PC-3 (cell line): ENCODE results near the gene MAFF. TPM values are rescaled to one million over a fixed set of nuclear protein-coding genes. Genes with fewer than 3 reads are reported as not detected.

ENCODE experiments used
- ATAC-seq: fragments of 200-7000 bp; cut with Tn5 transposase; 2 replicates; pipeline ENCODE4 v1.9.1; 2020; ENCODE audit warnings: mild to moderate bottlenecking, moderate library complexity
- BruUV-seq: library from RNA; stranded (reverse); fragments of 400-500 nt; replicated peaks from 2 replicates; lab custom pipeline; 2021; lab: Mats Ljungman, UMichigan
- CTCF ChIA-PET: fragments of 300-600 bp; sonication (Branson Sonifier 250); formaldehyde crosslinking; loops from one replicate; lab custom pipeline; 2022; ENCODE audit warnings: antibody characterized with exemption; lab: Charles Lee
- POLR2A ChIA-PET: fragments of 300-600 bp; sonication (Branson Sonifier 250); formaldehyde crosslinking; loops from one replicate; lab custom pipeline; 2022; ENCODE audit warnings: antibody characterized with exemption; ENCODE audit not compliant: unreplicated experiment; lab: Charles Lee
- DNase-seq: peaks from one replicate; pipeline ENCODE4 v3.0.0-alpha.2; 2015
- H2AFZ ChIP-seq: fragments of 300-600 bp; sonication (generic); 2 replicates; pipeline ENCODE4 v1.6.0; 2016; ENCODE audit warnings: antibody characterized with exemption, low read length
- H3F3A ChIP-seq: fragments of 300-600 bp; sonication (generic); one replicate; pipeline ENCODE4 v1.6.0; 2017; ENCODE audit warnings: antibody characterized with exemption, low read length, control low read depth, mild to moderate bottlenecking; ENCODE audit not compliant: unreplicated experiment
- H3K27ac ChIP-seq: fragments of 300-600 bp; sonication (generic); 2 replicates; pipeline ENCODE4 v1.5.1; 2016; ENCODE audit warnings: mild to moderate bottlenecking, low read length
- H3K27me3 ChIP-seq: fragments of 300-600 bp; sonication (generic); 2 replicates; pipeline ENCODE4 v1.6.1; 2016; ENCODE audit warnings: low read length, mixed read lengths
- H3K36me3 ChIP-seq: fragments of 300-600 bp; sonication (generic); 2 replicates; pipeline ENCODE4 v1.6.1; 2016; ENCODE audit warnings: low read depth, mixed run types, low read length, mixed read lengths
- H3K4me1 ChIP-seq: fragments of 300-600 bp; sonication (generic); 2 replicates; pipeline ENCODE4 v1.5.1; 2016; ENCODE audit warnings: low read length; ENCODE audit not compliant: insufficient read depth
- H3K4me2 ChIP-seq: fragments of 300-600 bp; sonication (generic); 2 replicates; pipeline ENCODE4 v1.6.0; 2016; ENCODE audit warnings: low read length
- H3K4me3 ChIP-seq: fragments of 300-600 bp; sonication (generic); 2 replicates; pipeline ENCODE4 v1.5.1; 2016; ENCODE audit warnings: mild to moderate bottlenecking, low read length, mixed read lengths
- H3K79me2 ChIP-seq: fragments of 300-600 bp; sonication (generic); 2 replicates; pipeline ENCODE4 v1.6.1; 2017; ENCODE audit warnings: low read length, mixed read lengths
- H3K9ac ChIP-seq: fragments of 300-600 bp; sonication (generic); 2 replicates; pipeline ENCODE4 v1.6.0; 2016; ENCODE audit warnings: mild to moderate bottlenecking, low read length
- H3K9me2 ChIP-seq: fragments of 300-600 bp; sonication (generic); replicated peaks from 2 replicates; pipeline ENCODE4 v1.6.1; 2016; ENCODE audit warnings: mixed run types, low read length, mixed read lengths
- H3K9me3 ChIP-seq: fragments of 300-600 bp; sonication (generic); 2 replicates; pipeline ENCODE4 v1.6.1; 2016; ENCODE audit warnings: low read length, mixed read lengths
- H4K20me1 ChIP-seq: fragments of 300-600 bp; sonication (generic); 2 replicates; pipeline ENCODE4 v1.6.1; 2016; ENCODE audit warnings: low read length, mixed read lengths
- CTCF ChIP-seq: fragments of 300-600 bp; sonication (generic); conservative IDR thresholded peaks from 2 replicates; pipeline ENCODE4 v1.5.1; 2017; ENCODE audit warnings: antibody characterized with exemption, low read depth, mild to moderate bottlenecking, low read length
- EZH2 ChIP-seq: fragments of 300-600 bp; sonication (generic); IDR thresholded peaks from one replicate; pipeline ENCODE4 v1.6.1; 2017; ENCODE audit warnings: antibody characterized with exemption, mild to moderate bottlenecking, low read length; ENCODE audit not compliant: unreplicated experiment
- EZH2phosphoT487 ChIP-seq: fragments of 300-600 bp; sonication (generic); IDR thresholded peaks from 2 replicates; pipeline ENCODE4 v1.6.1; 2018; ENCODE audit warnings: mild to moderate bottlenecking, antibody characterized with exemption, low read length, borderline replicate concordance
- intact Hi-C: fragments of 100-400 bp; cut with micrococcal nuclease; formaldehyde crosslinking; loops from 2 replicates; pipeline ENCODE4 v1.9.0; 2023
- total RNA-seq: library from RNA; depleted of rRNA; stranded (reverse); fragments of >200 nt; gene quantifications from 2 replicates; pipeline ENCODE4 v1.2.3, GENCODE V29; 2014

The MAFF gene
- total RNA-seq, 1 experiment from 2014 or later, result 72.6 TPM

DNA sequence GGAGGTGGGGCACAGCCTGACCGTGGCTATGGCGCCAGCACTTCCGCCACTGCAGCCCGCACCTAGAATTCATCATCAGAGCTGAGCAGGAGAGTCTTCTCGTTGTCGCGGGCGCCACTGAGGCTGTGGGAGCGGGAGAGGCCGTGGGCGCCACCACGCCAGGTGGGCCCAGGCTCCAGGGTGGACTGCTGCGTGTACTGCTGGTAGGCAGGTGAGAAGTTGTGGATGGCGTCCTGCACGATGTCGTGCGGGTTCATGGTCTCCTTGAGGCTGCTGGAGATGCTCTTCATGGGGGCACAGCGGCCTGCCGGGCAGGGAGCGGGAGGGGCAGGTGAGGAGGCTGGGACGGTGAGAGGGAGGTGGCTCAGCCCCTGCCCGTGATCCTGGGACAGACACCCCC, 19.6 kb downstream of the MAFF start:
- POLR2A ChIA-PET, result no interaction called here
- H3K79me2 ChIP-seq, result no peaks in the 10 kb centered on the region
- DNase-seq (no peak), ATAC-seq (no peak)
- H3K27me3 ChIP-seq, result no peaks in the 10 kb centered on the region
- CTCF ChIA-PET, result no interaction called here
- H3K9ac ChIP-seq, result no peak overlapping the region
- BruUV-seq, result no TSS peak
- H3K4me2 ChIP-seq, result no peak overlapping the region
- H3K4me1 ChIP-seq, result peaks cover 21% of the 10 kb centered on the region
- H3K4me3 ChIP-seq, result no peak overlapping the region
- intact Hi-C loops, result no loop called here
- TF ChIP-seq EZH2, result no peak
- TF ChIP-seq EZH2phosphoT487, result no peak
- TF ChIP-seq CTCF, result no peak
- no peak overlapping the region for H2AFZ ChIP-seq
- no peaks in the 10 kb centered on the region for H3K36me3 ChIP-seq
- no peak overlapping the region for H3K27ac ChIP-seq
- no peaks in the 10 kb centered on the region for H4K20me1 ChIP-seq
- H3K9me2 ChIP-seq, result no peaks in the 10 kb centered on the region
- no peaks in the 10 kb centered on the region for H3K9me3 ChIP-seq
- no peaks in the 10 kb centered on the region for H3F3A ChIP-seq

DNA sequence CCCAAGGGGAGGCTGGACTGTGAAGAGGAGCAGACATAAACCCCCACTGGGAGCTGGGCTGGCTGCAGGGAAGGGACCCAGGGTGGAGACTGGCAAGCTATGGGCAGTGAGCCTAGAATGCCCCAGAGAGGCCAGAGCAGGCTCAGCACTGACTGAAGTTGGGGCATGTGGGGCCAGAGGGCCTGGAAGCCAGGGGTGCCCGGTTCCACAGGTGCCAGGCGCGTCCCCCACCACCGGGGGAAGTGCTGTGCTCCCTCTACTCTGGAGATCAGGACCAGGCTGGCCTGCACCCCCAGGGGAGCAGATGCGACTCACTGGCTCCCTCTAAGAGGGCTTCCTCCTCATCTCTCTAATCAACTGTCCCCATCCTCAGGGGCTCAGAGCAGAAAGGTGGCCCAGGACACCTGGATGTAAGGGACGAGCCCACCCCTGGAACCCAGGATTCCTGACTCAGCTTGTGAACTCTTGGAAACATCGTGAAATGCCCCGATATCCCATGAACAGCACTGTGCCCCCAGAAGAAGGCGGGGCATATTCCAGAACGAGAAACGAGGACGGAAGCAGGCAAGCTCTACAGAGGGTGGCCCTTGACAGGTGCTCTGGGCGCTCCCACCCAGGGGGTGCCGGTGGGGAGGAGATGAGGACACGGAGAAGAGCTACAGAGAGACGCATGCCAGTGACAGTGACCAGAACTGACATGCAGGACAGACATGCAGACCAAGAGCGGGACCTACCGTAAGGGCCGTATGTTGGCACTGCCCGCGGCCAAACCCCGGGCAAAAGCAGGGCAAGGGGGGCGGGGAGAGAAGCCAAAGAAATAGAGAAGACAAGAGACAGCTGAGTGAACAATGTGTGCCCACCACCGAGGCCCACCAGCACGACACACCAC, 20.4 kb downstream of the MAFF start:
- no peaks in the 10 kb centered on the region for H4K20me1 ChIP-seq
- no peaks in the 10 kb centered on the region for H3K79me2 ChIP-seq
- BruUV-seq, result no TSS peak
- no peaks in the 10 kb centered on the region for H3K27me3 ChIP-seq
- ATAC-seq (no peak), DNase-seq (no peak)
- intact Hi-C loops, result no loop called here
- TF ChIP-seq EZH2phosphoT487, result no peak
- ChIA-PET POLR2A (no interaction called here), CTCF (no interaction called here)
- no peaks in the 10 kb centered on the region for H3K9me2 ChIP-seq
- H3K4me2 ChIP-seq, result no peak overlapping the region
- no peaks in the 10 kb centered on the region for H3K9me3 ChIP-seq
- peaks cover under 1% of the 10 kb centered on the region; the same call in 1 of the 2 replicates for H3K36me3 ChIP-seq
- no peak overlapping the region for H2AFZ ChIP-seq
- H3F3A ChIP-seq, result no peaks in the 10 kb centered on the region
- peaks cover 21% of the 10 kb centered on the region for H3K4me1 ChIP-seq
- no peak overlapping the region for H3K27ac ChIP-seq
- H3K9ac ChIP-seq, result no peak overlapping the region
- H3K4me3 ChIP-seq, result no peak overlapping the region

DNA sequence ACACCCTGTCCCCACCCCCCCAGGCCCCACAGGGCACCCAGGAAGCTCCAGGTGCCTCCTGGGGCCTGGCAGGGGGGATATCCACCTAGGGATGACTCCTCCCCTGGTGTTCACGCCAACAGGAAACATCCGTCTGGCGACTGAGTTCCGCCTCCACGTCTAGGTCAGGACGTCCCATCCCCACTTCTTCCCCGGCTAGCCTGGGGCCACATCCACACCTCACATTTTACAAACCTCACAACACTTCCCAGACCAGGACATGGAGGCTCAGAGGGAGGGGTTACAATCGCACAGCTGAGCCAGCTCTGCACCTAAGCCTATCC, 21.0 kb downstream of the MAFF start:
- peaks cover 6% of the 10 kb centered on the region for H3K36me3 ChIP-seq
- no peaks in the 10 kb centered on the region for H3K79me2 ChIP-seq
- intact Hi-C loops, result no loop called here
- H3K9me3 ChIP-seq, result no peaks in the 10 kb centered on the region
- H3K9me2 ChIP-seq, result no peaks in the 10 kb centered on the region
- no peak overlapping the region for H3K4me2 ChIP-seq
- no peak for DNase-seq
- no TSS peak for BruUV-seq
- no peaks in the 10 kb centered on the region for H3K27me3 ChIP-seq
- peaks cover 22% of the 10 kb centered on the region for H3K4me1 ChIP-seq
- CTCF ChIA-PET, result no interaction called here
- no peak overlapping the region for H3K4me3 ChIP-seq
- no peak overlapping the region for H3K27ac ChIP-seq
- no peaks in the 10 kb centered on the region for H4K20me1 ChIP-seq
- no peak overlapping the region for H3K9ac ChIP-seq
- ATAC-seq, result no peak
- no peaks in the 10 kb centered on the region for H3F3A ChIP-seq
- POLR2A ChIA-PET, result no interaction called here
- no peak overlapping the region for H2AFZ ChIP-seq
- TF ChIP-seq EZH2phosphoT487, result no peak
- TF ChIP-seq EZH2, result no peak
- no peak for TF ChIP-seq CTCF
